Measurements from ENCODE around the gene EYA2.

- TF ChIP-seq CTCF (IDR thresholded peaks at IDR 0.05) (no peak), POLR2A (IDR thresholded peaks at IDR 0.05) (no peak), EP300 (IDR thresholded peaks at IDR 0.05) (no peak)
Observed at GRCh38 chr20:46965477-46965876, 70.8 kb downstream of the EYA2 start.

Measured in sigmoid colon (tissue), 4 donors.